Right forelimb (tissue), 1 donor: ENCODE data around the gene RFNG.

ENCODE experiments used
- DNase-seq: peaks from one replicate; pipeline ENCODE4 v3.0.0-alpha.2; 2018

Gene RFNG

DNA sequence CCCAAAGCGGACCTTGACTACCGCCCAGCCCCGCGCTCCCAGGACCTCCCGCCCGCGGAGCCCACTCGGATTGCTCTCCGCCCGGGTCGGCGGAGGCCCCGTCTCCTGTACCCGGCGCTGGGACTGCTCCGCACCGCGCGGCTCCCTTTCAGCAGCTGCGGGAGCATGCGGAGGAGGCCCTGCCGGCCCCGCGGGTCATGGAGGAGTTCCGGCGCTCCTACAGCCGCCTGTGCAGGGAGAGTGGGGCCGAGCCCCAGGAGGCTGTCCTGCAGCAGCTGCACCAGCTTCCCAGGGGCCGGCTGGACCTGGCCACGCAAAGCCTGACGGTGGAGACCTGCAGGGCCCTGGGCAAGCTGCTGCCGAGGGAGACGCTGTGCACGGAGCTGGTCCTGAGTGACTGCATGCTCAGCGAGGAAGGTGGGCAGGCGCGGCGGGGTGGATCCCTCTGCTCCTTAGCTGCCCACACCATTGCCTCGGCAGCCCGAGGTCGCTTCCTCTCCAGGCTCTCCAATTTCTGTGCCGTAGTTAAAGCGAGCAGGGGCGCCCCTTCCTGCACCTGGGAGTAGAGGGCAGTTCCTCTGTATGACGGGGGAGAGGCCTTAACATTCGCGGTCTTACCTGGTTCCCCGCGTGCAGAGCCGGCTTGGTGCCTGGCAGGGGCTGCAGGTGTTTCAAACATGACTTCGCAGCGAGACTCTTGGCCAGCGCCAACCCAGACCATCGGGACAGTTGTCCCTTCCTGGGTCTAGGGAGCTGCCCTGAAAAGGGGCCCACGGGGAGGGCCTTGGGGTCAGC is 28.0 kb downstream of the RFNG start:
- DNase-seq, result no peak

DNA sequence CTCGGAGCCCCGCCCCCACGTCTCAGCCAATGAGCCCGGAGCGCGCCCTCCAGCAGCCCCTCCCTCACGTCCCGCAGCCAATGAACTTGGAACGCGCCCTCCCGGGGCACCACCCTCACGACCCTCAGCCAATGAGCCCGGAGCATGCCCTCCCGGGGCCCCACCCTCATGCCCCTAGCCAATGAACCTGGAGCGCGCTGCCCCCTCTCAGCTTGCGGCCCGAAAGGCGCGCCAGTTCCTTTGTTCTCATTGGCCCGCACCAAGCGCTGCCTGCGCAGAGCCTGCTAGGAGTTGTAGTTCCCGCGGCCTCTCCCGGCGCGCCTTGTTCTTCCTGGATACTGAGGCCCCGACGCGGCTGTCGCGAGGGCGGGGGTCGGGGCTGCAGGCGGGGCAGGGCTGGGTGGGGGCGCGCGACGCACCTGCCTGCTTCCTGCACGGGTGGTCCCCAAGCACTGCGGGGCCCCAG is 28.6 kb downstream of the RFNG start, which contains the start of gene LRRC45:
TSS of gene LRRC45 (plus strand) at position 325 of the 466 bp plus-strand sequence. CDS start 339 bp downstream, outside the sequence.
- peak; percentile 100 for DNase-seq

DNA sequence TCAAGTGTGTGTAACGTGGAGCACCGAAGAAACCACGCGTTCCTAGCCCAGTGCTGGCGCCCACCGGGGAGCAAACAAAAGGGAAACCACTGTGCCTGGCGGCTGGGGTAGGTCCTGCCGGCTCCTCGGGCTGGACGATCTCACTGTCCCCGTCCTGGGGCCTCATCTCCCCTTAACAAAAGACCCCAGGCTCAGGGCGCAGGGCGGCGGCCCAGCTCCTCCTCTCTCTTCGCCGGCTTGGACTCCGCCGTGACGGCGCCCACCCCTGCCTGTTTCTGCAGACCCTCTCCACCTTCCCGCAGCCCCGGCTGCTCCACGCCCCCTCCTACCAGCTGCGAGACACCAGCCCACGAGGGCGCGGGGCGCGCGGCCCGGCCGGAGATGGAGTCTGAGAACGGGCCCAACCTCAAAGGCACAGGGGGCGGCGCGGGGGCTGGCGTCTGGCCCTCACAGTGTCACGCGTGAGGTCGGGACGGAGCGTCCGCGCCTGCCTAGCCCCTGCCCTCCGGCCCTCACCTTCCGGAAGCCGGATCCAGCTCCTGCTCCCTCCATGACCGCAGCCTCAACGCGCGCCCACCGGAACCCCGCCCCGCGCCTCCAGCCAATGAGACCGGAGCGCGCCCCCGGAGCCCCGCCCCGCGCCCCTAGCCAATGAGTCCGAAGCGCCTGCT is 29.2 kb downstream of the RFNG start, which contains the start of gene CENPX:
TSS of gene CENPX (minus strand) at position 569 of the 671 bp plus-strand sequence. CDS start at position 552, 17 bp downstream.
- DNase-seq, result no peak

DNA sequence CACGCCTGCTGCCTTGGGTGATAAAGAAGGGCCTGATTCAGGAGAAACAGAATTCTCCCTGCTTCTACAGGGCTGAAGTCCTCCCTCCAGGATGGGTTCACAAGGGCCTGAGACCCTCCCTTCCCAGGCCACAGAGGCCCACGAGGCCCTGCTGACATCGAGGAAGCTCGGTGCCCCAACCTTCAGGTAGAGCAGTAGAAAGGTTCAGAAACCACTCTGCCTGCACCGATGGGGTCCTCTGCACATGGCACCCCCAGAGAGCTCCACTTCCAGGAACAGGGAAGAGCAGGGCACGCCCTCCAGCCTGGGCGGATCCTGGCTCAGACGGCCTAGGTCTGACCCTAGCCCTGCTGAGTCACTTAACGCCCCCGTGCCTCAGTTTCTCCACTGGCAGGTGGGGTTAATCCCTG is 29.7 kb downstream of the RFNG start:
- no peak for DNase-seq

DNA sequence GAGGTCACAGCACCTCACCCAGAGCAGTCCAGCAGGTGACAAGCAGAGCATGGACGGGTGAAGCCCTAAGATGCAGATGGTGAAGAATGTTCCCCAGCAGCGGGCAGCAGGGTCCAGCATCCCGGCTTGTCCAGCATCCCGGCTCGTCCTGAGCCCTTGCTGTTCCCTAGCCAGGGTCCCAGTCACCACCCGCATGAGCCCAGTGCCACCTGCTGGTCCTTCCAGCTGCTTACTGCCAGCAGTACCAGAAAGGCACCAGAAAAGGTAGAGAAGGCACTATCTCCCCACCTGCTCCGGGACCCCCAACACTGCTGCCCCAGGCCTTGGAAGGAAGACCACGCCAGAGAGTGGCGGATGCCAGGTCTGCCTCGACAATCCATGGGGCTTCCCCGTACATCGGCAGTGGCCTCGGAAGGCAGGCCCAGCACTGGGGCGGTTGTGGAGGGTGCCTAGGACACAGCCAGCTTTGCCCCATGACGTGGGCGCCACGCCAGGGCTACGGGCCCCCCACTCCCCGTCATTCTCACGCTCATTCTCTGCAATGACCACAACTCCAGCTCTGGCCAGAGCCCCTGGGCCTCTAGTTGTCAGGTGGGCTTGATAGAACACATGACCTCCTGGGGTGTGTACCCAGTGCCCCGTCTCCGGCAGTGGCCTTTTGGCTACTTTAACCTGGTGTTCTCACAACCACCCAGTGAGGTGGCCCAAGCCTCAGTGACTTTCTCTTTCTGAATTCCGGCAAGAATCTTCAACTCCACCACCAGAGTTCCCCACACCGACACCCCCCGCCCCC is 30.3 kb downstream of the RFNG start:
- DNase-seq, result peak; percentile 81

DNA sequence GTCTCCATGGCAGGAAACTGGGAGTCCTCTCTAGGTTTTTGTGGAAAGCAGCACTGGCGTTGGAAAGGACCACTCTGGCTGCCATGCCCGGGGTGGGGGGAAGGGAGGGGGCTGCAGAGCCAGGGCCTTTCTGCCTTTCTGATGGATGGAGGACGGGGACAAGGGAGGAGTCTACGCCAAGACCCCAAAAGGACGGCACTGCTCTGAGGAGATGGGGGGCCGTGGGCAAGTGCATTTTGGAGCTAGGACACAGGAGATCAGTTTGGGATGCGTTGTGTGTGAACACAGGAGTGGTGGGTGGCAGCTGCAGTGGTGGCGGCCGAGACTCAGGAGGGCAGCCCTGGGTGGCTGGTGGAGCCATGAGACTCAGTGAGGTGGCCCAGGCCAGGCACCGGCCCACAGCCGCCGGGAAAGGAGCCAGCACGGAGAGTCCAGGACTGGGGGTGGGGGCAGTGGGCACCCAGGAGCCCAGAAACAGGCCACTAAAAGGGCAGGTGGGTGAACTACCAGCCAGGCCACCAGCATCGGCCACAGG is 31.0 kb downstream of the RFNG start:
- no peak for DNase-seq

DNA sequence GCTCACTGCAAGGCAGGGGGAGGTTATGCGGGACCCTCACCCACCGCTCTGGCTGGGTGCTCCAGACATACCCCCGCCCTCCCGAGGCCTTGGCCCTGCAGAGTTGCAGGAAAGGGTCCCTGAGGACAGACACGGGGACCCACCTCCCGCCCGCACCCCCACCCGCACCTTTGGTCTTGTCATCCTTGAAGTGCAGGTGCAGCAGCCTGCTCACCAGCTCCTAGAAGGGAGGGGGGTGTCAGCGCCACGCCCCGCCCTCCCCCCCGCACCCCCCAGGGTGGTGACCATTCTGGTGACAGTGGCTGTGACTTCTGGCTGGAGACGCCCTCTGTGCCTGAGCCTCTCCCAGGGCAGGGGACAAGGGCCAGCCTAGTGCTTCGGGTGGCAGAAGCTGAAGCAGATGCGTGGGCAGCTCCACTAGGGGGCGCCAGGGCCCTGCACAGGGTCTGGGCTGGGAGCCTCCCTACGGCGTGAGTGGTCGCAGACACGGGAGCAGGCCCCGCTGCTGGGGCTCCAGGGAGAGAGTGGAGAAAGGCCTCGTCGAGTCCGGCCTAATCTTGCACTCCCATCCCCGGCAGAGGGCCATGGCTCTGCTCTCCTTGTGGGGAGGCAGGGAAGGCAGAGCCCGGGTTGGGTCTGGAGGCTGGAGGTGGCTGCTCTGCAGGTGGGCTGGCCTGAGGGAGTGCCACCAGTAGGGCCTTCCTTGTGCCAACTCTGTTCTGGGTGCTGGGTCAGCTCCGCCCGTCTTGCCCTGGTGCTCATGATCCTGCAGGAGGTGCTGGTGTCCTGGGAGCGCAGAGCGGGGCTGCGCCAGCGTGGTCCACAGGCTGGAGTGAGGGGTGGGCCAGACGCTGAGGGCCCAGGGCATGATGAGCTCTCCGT is 31.7 kb downstream of the RFNG start:
- no peak for DNase-seq

DNA sequence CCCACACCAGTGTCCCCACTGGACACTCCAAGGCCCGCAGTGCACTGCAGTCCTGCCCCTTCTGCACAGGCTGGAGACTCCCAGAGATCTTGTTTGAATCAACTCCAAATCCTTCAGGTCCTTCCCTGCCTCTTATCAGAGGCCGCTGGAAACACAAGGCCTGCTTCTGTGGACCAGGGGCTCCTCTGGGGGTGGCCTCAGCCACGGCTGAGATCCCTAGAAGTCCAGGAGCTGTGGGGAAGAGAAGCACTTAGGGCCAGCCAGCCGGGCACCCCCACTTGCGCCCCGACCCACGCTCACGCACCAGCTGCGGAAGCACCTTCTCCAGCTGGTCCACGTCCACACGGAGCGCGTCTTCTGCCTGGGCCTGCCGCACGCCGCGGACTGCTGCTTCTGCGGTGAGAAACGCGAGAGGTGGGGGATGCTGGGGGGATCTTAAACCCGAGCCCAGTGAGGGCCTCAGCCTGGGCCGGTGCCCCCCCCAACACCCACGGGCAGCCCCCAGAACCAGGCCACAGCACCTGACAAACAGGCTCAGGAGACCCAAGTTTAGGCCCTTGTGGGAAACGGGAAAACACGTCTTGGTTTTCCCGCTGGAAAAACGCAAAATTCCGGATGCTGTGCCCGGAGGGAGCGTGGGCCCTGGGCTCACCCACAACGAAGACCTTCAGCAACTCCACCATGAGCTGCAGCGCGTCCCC is 32.5 kb downstream of the RFNG start:
- no peak for DNase-seq

DNA sequence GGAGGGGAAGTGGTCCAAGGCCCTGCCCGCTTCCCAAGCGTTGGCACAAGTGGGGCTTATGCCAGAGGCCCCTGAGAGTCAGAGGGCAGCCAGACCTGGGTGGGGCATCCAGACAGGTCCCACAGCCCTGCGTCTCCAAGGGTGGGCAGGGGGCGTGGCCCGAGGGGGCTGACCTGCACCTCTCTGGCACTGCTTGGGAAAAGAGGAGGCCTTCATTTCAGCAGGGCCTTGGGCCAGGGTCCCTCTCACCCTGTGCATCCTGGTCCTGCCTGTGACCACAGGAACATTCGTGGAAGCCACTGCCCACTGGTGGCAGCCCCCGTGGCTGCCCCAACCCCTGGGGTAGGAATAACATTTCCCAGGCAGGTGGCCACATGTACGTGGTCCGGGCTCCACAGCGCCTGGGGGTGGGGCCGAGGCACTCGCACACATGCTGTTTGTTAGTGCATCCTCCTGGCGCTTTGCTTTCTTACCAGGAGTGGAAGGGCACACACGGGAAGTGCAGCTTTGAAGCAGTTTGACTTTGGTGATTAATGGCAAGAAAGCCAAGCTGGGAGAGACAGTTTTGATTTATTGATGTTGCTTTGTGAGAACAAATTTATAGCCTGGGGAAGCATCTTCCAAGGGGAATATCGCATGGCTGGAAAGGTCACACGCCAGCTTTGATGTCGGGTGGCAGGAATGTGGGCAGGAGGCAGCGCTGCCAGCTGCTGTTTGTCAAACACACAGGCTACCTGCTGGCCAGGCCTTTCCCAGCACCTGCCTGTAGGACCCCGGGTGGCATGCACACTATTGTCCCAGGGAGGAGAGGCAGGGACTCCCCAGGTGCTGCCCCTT is 33.2 kb downstream of the RFNG start:
- no peak for DNase-seq

DNA sequence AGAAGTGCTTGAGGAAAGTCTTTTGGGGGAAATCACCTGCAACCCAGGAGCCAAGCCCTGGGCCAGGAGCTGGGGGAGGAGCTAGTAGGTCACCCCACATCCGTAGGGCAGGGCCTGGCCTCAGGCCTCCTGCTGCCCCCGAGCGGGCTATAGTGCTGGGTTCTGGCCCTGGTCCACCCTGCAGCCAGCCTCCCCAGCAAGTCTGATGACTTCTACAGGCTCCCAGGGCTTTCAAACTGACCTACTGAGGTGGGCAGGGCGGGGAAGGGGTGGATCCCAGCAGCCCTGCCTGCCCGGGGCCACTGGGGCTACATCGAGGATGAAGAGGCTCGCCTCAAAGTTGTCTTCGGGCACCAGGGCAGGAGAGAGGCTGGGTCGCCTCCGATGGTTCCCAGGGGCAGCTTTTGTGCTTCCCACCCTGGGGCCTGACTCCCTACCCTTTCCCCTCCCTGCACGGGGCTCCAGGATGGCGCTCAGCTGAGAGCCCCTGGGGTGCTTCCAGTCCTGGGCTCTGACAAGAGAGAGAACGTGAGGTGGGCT is 33.9 kb downstream of the RFNG start:
- DNase-seq, result no peak

DNA sequence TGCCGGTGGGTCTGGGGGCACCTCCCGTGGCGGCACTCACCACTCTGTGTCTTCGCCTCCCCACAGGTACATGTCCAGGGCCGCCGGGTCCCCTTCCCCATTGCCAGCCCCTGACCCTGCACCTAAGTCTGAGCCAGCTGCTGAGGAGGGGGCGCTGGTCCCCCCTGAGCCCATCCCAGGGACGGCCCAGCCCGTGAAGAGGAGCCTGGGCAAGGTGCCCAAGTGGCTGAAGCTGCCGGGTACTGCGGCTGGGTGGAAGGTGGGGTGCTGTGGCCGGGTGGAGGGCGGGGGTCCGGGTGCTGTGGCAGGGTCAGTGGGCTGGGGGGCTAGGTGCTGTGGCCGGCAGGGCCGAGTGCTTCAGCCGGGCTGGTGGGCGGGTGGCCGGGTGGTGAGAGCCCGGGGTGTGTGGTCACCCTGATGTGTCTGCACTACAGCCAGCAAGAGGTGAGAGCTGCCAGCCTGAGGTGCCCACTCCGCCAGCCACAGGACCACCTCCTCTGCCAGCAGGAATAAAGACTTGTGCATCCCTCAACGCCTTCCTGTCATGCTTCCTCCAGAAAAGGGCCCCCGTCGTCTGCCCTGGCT is 34.6 kb downstream of the RFNG start:
- DNase-seq, result no peak

DNA sequence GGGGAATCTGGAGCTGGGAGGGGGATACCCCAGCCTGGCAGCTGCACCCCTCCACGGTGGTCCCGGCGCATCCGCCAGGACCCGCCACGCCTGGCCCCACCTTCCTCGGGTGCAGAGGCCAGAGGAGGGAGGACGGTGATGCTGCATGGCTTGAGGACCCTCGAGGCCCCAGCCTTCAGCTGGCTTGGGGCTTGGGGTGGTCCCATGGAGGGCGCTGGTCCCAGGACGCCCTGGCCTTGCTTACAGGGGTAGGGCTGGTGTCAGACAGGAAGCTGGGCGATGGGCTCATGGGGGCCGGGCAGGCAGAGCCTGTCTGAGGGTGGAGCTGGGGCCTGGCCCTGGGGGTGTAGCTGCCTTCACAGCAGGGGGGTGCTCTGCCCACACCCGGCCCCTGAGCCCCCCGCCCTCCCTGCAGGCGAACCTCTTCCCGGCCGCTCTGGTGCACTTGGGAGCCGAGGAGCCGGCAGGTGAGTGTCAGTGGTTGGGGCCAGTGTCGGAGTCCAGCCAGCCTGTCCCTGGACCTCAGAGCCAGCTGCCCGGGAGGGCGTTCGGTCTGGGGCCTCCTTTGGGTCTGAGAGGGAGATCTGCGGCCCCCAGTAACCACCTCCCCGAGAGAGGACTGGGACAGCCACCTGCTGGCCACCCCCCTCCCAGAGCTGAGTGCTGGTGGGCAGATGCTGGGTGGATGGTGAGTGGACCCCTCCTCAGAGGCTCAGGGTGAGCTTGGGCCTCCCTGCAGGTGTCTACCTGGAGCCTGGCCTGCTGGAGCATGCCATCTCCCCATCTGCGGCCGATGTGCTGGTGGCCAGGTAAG is 35.3 kb downstream of the RFNG start:
- DNase-seq, result no peak

DNA sequence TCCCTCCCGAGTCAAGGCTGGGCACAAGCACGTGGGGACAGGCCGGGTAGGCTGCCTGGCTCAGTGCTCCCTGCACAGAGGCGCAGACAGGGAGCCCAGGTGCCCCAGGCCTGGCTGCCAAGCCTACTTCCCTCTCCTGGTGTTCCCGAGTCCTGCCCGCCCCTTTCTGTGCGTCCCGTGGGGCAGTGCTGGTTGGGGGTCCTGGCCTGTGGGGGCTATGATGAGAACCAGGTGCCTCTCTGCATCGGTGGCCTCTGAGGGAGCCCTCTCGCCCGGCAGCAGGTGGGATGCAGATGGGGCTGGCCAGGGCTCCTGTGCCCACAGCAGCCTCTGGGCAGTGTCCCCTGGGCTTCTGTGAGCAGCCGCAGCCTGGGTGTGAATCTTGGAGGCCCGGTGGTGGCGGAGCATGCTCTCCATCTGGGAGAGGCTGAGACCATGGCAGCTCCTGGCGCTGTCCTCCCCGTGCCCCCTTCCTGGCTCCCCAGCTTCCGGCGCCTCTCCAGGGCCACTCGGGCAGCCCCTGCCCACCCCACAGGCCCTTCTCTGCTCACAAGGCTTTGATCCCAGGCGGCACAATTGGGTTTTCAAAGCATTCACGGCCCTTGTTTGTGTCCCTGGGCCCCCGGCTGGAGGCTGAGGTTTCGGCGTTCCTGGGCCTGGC is 36.2 kb downstream of the RFNG start:
- no peak for DNase-seq

DNA sequence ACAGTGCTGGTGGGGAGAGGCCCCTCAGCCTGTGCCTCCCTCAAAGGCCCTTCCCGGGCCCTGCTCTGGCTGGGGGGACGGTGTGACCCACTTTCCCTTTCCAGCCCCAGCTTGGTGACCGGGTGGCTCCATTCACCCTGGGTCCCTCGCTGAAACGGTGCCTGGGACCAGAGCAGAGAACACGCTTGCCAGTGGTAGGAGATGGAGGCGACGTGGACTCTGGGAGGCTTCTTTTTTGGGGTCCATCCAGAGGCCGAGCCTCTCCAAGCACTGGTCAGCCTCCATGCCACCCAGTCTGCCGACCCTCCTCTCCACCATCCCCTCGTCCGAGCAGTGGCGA is 36.7 kb downstream of the RFNG start:
- DNase-seq, result no peak

DNA sequence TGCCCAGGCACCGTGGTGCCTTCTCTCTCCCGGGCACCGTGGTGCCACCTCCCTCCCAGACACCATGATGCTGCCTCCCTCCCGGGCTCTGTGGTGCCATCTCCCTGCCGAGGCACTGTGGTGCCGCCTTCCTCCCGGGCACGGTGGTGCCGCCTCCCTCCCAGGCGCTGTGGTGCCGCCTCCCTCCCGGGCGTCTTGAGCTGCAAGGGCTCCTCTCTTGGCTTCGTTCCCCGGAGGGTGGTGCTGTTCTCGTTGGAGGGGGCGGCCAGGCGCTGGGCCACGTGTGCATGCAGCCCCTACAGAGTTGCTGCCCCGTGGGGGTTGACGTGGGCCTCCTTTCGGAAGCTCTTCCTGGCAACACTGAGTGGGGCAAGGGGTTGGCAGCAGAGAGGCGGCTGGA is 37.2 kb downstream of the RFNG start:
- DNase-seq, result no peak

DNA sequence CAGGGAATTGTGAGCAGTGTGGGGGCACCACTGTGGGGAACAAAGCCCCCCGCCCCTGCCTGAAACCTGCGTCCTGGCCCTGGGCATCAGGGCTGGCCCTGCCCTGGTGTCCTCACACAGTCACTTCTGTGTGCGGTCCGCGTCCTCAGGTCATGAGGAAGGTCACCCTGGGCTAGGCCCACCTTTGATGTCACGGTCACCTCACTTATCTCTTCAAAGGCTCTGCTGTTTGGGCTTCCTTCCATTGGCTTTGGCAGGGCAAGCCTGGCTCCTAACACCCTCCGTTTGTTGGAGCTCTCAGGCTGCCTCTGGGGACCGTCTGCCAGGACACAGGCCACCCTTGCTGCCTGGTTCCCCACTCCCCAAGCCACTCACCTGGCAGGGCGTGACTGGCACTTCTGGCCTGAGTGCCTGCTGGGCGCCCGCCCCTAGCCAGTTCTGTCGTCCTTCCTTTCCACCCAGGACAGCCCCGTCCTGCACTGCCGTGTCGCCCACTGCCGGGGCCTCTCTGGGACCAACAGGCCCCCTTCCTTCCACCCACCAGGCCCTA is 37.8 kb downstream of the RFNG start:
- DNase-seq, result no peak

DNA sequence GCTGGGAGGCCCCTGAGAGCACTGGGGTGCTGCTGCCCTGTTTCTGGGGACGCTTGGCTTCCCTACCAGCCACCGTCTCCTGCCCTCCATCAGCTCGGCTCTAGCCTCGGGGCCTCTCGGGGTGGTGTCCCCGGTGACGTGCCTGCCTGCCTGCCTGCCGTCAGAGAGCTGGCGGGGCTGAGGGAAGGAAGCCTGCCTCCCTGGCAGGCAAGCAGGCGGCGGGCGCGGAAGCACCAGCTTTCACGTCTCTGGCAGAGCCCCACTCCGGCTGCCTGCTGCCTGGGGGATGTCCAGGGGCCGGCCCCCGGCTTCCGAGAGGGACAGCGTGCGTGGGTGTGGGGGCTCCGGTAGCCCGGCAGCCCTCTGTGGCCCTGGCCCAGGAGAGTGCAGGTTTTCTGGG is 38.3 kb downstream of the RFNG start:
- DNase-seq, result peak; percentile 75
